Endometrial microvascular endothelial cells (primary cell): ENCODE measurements around the gene NMNAT2. TPM values are rescaled to one million over a fixed set of nuclear protein-coding genes. Genes with fewer than 3 reads are reported as not detected.

ENCODE experiments used
- in situ Hi-C: cut with HindIII; loops from 2 replicates; pipeline ENCODE4 v1.10.0; 2017; ENCODE audit warnings: low sequenced_read_pairs, low pct_unique_long_range_greater_than_20kb; ENCODE audit errors: inconsistent ontology term
- total RNA-seq: library from RNA; depleted of rRNA; stranded (reverse); fragments of >200 nt; gene quantifications from one replicate; pipeline ENCODE4 v1.2.3, GENCODE V29; 2015; ENCODE audit errors: inconsistent ontology term

The NMNAT2 gene
- total RNA-seq, 1 donor from 2014 or later: 0.19 TPM

- in situ Hi-C loops: no loop called here
Observed at GRCh38 chr1:183210681-183211080, 207.5 kb downstream of the NMNAT2 start.

- in situ Hi-C loops: no loop called here
Observed at GRCh38 chr1:183209533-183210158, 208.5 kb downstream of the NMNAT2 start.

DNA sequence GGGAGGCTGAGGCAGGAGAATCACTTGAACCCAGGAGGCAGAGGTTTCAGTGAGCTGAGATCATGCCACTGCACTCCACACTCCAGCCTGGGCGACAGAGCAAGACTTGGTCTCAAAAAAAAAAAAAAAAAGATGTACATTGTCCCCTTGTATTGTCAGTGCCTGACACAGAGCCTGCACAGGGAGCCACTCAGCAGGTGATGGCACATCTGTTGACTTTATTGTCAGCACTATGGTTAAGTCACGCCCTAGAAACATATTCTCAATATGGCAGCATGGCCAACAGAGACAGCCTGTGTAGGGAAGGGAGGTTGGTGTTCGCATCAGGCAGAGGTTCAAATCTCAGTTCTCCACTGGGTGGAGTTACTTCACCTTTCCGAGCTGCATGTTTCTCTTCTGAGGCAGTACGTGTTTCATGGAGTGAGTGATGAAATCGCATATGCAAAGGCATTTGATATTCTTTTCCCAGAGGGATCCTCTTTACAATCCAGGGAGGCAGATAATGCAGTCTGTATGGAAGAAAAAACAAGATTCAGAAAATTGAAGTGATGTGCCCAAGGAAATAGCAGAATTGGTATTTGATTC, 211.6 kb downstream of the NMNAT2 start:
- in situ Hi-C loops: no loop called here

- in situ Hi-C loops: no loop called here
Observed at GRCh38 chr1:183205196-183205781, 212.9 kb downstream of the NMNAT2 start.

- in situ Hi-C loops: no loop called here
Observed at GRCh38 chr1:183203094-183203493, 215.1 kb downstream of the NMNAT2 start.

DNA sequence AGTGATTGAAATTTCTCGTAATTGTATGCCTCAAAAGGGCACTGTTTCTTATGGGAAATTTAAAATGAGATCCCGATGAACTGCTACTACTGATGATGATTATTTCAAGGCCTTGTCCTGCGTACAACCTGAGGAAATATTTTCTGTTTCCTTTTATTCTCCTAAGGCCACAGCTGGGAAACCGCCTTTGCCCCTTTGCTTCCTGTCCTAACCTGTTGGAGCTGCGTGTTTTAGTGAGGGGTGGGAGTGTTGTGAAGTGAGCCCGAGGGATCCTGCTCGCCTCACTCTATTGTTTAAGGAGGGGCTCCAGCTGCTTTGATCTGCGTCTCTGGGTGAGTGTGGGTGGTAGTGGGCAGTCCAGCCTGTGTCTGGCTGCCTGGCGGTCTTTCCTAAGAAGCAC, 217.7 kb downstream of the NMNAT2 start:
- in situ Hi-C loops: no loop called here

DNA sequence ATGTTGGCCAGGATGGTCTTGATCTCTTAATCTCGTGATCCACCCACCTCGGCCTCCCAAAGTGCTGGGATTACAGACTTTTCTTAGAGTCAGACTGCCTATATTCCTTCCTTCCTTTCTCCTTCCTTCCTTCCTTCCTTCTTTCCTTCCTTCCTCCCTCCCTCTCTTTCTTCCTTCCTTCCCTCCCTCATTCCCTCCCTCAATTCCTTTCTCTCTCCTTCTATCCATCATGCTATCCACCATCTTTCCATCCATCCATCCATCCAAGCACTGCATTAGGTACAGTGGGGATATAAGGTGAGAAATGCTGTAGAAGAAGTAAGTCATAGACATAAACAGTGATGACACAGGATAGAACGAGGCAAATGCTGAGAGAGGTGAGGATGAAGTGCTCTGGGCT, 218.9 kb downstream of the NMNAT2 start:
- in situ Hi-C loops: no loop called here

- in situ Hi-C loops: no loop called here
Observed at GRCh38 chr1:183198463-183198862, 219.7 kb downstream of the NMNAT2 start.

Other genes with a start within 250 kb of the NMNAT2 start
- 2.4 TPM for gene LAMC2, start 232.1 kb downstream of the NMNAT2 start, total RNA-seq
- 28.7 TPM for gene SMG7, start 54.1 kb upstream of the NMNAT2 start, total RNA-seq
- not detected for gene NCF2, start 172.1 kb upstream of the NMNAT2 start, total RNA-seq
- gene ARPC5, start 217.4 kb upstream of the NMNAT2 start, total RNA-seq: 269 TPM
- not detected for gene APOBEC4, start 234.9 kb upstream of the NMNAT2 start, total RNA-seq